Heart left ventricle (tissue), 16 donors: ENCODE data around the gene ARHGAP15. TPM values are rescaled to one million over a fixed set of nuclear protein-coding genes. Genes with fewer than 3 reads are reported as not detected.

Source experiments
- ATAC-seq, 4 donors: fragments of 200-7000 bp; cut with Tn5 transposase; one replicate each; pipeline ENCODE4 v1.9.1; 2020 to 2022; ENCODE audit warnings: moderate library complexity in 4 of 4, mild to moderate bottlenecking in 3 of 4, moderate number of reproducible peaks in 1 of 4
- DNase-seq, 5 donors: peaks; one replicate each; pipeline ENCODE4 v3.0.0-alpha.2; 2020
- H3K27ac ChIP-seq, 12 donors: fragments of 200-600 bp; sonication (generic) in 4 of 12; one replicate each; pipeline versions ENCODE4 v1.5.0 to v1.8.0; 2016 to 2022; ENCODE audit warnings: mild to moderate bottlenecking in 2 of 12
- H3K27me3 ChIP-seq, 9 donors: fragments of 200-600 bp; sonication (generic) in 2 of 9; one replicate each; pipeline versions ENCODE4 v1.5.1 to v1.8.0; 2016 to 2022; ENCODE audit warnings: mild to moderate bottlenecking in 3 of 9
- H3K36me3 ChIP-seq, 9 donors: fragments of 200-600 bp; sonication (generic) in 2 of 9; one replicate each; pipeline versions ENCODE4 v1.5.0 to v1.8.0; 2018 to 2022; ENCODE audit warnings: mild to moderate bottlenecking in 2 of 9
- H3K4me1 ChIP-seq, 12 donors: fragments of 200-600 bp; sonication (generic) in 4 of 12; one replicate each; pipeline versions ENCODE4 v1.5.0 to v1.8.0; 2016 to 2022; ENCODE audit warnings: mild to moderate bottlenecking in 3 of 12
- H3K4me3 ChIP-seq, 12 donors: fragments of 200-600 bp; sonication (generic) in 4 of 12; one replicate each; pipeline versions ENCODE4 v1.5.0 to v1.8.0; 2017 to 2022; ENCODE audit warnings: mild to moderate bottlenecking in 9 of 12, moderate library complexity in 4 of 12
- H3K9me3 ChIP-seq, 12 donors: fragments of 200-600 bp; sonication (generic) in 4 of 12; one replicate each; pipeline versions ENCODE4 v1.5.0 to v1.8.0; 2016 to 2022; ENCODE audit warnings: mild to moderate bottlenecking in 1 of 12
- POLR2A ChIP-seq, 2 donors: fragments of 450-650 bp; IDR thresholded peaks; one replicate each; pipeline ENCODE4 v1.6.1; 2017; ENCODE audit warnings: antibody characterized with exemption in 2 of 2, mild to moderate bottlenecking in 2 of 2, moderate library complexity in 2 of 2
- WGBS, 4 donors: extraction: QIAGEN DNeasy Blood & Tissue Kit in 2 of 4; methylation state at CpG; one replicate each; pipeline versions ENCODE4 v1.1.5 to v1.1.7; 2013 to 2018; 5-methylcytosine and 5-hydroxymethylcytosine counted together
- intact Hi-C, 10 donors: fragments of 100-400 bp; cut with DNase I; formaldehyde crosslinking; loops; one replicate each; pipeline versions ENCODE4 v1.11.1 to v1.14.2; 2022
- polyA plus RNA-seq, 2 donors: library from polyadenylated mRNA; stranded (reverse); fragments of 200-250 nt; gene quantifications; one replicate each; pipeline ENCODE4 v1.2.3, GENCODE V29; 2013
- total RNA-seq, 9 donors: library from RNA; depleted of rRNA in 2 of 9; stranded (reverse); fragments of >200 nt in 2 of 9; fragmentation: NEBNext Ultra II Directional in 3 of 9; extraction: Animal tissue kit (Norgen Biotek cat#: 25700) in 3 of 9; gene quantifications; one replicate each; pipeline versions ENCODE4 v1.1.0 to v1.2.4, GENCODE V29; 2016 to 2023
- TF ChIP-seq, protein P1 (sequence below), 12 donors: fragments of 200-600 bp; sonication (generic) in 4 of 12; IDR thresholded peaks; one replicate each; pipeline versions ENCODE4 v1.5.0 to v1.8.0; 2018 to 2022; ENCODE audit warnings: antibody characterized with exemption in 12 of 12, mild to moderate bottlenecking in 5 of 12
- donor health status: ischemic (EF 13 %, LVEDD 7.1; RV severe dilation, severe dysfunction).
- donor health status: healthy with polysubstance abuse.
- donor health status: DM: no; HTN: yes; CAD: no.
- donor health status: DM: no; HTN: no; CAD: no.
- donor health status: ischemic (EF 25% LVEDD 6.9; RV normal size, moderate dysfunction).
- donor health status: ischemic (EF 25% LVEDD 5.7; RV mildly dilated, moderate dysfunction).
- donor health status: healthy.
- donor health status: DM: yes; HTN: yes; CAD: no.
- donor health status: ischemic (EF 35%, LVEDD 5.7; RV mildly dilated, moderate dysfunction).
- donor health status: nonischemic (EF 11% LVEDD 7.7; RV severe dilation, severe dysfunction).
- donor health status: DM: yes; HTN: yes; CAD: no.
- donor health status: PGD.
- donor health status: ischemic (EF 29% LVEDD 5.4; RV normal size, mild dysfunction).
- donor health status: nonischemic (EF 23%, LVEDD 6.1; RV moderate dilation, normal function).

ARHGAP15 gene
- total and polyA plus RNA-seq, 11 donors = 1.3 to 8.7 (median 3.3) TPM

DNA sequence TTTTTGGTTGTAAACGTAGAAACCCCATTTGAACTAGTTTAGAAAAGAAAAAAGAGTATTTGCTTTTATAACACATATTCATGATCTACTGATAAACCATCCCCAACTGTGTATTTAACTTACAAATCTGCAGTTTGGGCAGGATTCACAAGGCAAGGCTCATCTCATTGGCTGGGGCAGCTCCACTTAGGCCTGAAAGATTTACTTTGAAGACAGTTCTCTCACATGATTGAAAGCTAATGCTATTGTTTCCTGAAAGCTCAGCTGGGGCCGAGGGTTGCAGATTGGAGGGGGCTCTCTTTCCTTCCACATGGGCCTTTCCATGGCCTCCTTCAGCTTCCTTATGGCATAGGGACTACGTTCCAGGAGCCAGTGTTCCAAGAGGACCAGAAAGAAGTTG, 47.4 kb downstream of the ARHGAP15 start:
- H3K27ac ChIP-seq = peak overlapping the region in 2 of 12 donors; percentile 9 to 31
- ATAC-seq = no peak
- no peaks in the 10 kb centered on the region for H3K27me3 ChIP-seq
- intact Hi-C loops = no loop called here
- no peaks in the 10 kb centered on the region for H3K4me1 ChIP-seq
- 39 to 62% (median 47%) methylated on average over 3 of the region's 3 CpGs for WGBS, 4 donors
- no peaks in the 10 kb centered on the region for H3K36me3 ChIP-seq
- DNase-seq = no peak
- H3K4me3 ChIP-seq = no peak overlapping the region
- H3K9me3 ChIP-seq = peaks cover 0 to 17% (median 10%) of the 10 kb centered on the region in 12 donors
- TF ChIP-seq, protein P1, sequence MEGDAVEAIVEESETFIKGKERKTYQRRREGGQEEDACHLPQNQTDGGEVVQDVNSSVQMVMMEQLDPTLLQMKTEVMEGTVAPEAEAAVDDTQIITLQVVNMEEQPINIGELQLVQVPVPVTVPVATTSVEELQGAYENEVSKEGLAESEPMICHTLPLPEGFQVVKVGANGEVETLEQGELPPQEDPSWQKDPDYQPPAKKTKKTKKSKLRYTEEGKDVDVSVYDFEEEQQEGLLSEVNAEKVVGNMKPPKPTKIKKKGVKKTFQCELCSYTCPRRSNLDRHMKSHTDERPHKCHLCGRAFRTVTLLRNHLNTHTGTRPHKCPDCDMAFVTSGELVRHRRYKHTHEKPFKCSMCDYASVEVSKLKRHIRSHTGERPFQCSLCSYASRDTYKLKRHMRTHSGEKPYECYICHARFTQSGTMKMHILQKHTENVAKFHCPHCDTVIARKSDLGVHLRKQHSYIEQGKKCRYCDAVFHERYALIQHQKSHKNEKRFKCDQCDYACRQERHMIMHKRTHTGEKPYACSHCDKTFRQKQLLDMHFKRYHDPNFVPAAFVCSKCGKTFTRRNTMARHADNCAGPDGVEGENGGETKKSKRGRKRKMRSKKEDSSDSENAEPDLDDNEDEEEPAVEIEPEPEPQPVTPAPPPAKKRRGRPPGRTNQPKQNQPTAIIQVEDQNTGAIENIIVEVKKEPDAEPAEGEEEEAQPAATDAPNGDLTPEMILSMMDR (IDR thresholded peaks at IDR 0.05) = no peak
- TF ChIP-seq POLR2A (IDR thresholded peaks at IDR 0.05) = no peak

DNA sequence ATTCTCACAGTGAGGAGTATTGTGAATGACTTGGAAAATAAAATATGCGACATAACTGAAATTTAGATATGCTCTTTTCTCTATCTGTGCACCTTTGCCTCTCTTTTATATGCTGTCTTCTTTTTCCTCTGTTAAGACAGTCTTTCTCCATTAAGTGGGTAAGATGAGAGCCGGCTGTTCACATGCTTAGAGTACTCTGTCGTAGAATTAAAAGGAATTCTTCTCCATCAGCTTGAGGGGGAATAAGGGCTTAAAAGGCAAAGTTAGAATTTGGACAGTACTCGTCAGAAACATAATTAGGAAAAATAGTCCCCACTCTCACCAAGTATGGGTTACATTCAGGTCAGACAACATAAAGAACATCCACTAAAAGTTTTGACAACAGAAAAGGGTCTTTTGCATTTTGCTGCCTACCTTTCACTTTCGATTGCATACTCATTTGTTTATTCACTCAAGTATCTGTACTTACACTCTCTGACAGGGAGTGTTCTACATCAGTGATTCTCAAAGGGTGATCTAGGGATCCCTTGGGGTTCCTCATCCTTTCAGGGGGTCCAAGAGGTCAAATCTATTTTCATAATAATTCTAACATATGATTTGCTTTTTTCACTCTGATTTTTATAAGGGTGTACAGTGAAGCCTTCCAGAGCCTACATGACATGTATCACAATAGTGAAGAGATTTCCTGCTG, 48.0 kb downstream of the ARHGAP15 start:
- H3K4me3 ChIP-seq = peak overlapping the region in 8 of 12 donors; percentile 13 to 42 (median 28)
- no peaks in the 10 kb centered on the region for H3K36me3 ChIP-seq
- no peak for TF ChIP-seq POLR2A (IDR thresholded peaks at IDR 0.05)
- TF ChIP-seq, protein P1 (IDR thresholded peaks at IDR 0.05) = no peak
- DNase-seq (no peak), ATAC-seq (no peak)
- 59 to 71% (median 62%) methylated on average over 5 of the region's 5 CpGs for WGBS, 4 donors
- peaks cover 0 to 18% (median 10%) of the 10 kb centered on the region in 12 donors for H3K9me3 ChIP-seq
- H3K27ac ChIP-seq = peak overlapping the region in 2 of 12 donors; percentile 9 to 31
- H3K27me3 ChIP-seq = no peaks in the 10 kb centered on the region
- H3K4me1 ChIP-seq = no peaks in the 10 kb centered on the region
- intact Hi-C loops = no loop called here

DNA sequence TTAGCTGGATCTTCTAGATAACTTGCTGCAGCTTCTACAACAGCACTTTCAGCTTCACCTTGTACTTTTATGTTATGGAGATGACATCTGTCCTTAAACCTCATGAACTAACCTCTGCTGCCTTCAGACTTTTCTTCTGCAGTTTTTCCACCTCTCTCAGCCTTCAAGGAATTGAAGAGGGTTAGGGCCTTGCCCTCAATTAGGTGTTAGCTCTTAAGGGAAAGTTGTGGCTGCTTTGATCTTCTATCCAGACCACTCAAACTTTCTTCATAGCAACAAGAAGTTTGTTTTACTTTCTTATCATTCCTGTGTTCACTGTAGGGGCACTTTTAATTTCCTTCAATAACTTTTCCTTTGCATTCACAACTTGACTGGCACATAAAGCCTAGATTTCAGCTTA, 52.3 kb downstream of the ARHGAP15 start:
- TF ChIP-seq POLR2A (IDR thresholded peaks at IDR 0.05) = no peak
- TF ChIP-seq, protein P1 (IDR thresholded peaks at IDR 0.05) = no peak
- intact Hi-C loops = no loop called here
- no peaks in the 10 kb centered on the region for H3K4me1 ChIP-seq
- no peak overlapping the region for H3K27ac ChIP-seq
- H3K27me3 ChIP-seq = no peaks in the 10 kb centered on the region
- no peak overlapping the region for H3K4me3 ChIP-seq
- DNase-seq (no peak), ATAC-seq (no peak)
- H3K36me3 ChIP-seq = no peaks in the 10 kb centered on the region
- H3K9me3 ChIP-seq = peaks cover 0 to 18% (median 10%) of the 10 kb centered on the region in 12 donors

DNA sequence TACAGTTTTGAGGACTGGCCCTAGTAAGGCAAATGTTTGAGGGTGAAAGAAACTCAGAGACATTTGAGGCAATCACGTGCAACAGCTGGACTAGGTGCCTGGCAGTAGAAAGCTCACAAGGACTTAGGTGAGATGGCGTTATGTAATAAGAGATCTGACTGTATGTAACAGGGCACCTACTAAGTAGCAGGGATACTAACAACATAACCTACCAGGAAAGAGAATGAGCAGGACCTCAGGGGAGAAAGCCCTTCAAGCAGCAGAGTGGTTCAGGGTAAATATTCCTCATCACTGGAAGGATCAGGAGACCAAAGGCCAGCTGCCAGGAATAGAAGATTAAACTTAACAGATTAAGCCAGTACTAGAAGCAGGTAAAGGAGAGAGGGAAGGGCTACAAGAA, 53.4 kb downstream of the ARHGAP15 start:
- intact Hi-C loops = no loop called here
- WGBS, 4 donors = 77 to 86% (median 83%) methylated on average over 2 of the region's 2 CpGs
- H3K9me3 ChIP-seq = peaks cover 0 to 18% (median 10%) of the 10 kb centered on the region in 12 donors

More for the DNA sequence above, 53.4 kb downstream of the ARHGAP15 start:
- Histone ChIP-seq H3K27ac (no peak overlapping the region), H3K4me1 (no peaks in the 10 kb centered on the region), H3K27me3 (no peaks in the 10 kb centered on the region), H3K36me3 (no peaks in the 10 kb centered on the region), H3K4me3 (no peak overlapping the region)
- TF ChIP-seq, protein P1 (IDR thresholded peaks at IDR 0.05) = no peak
- TF ChIP-seq POLR2A (IDR thresholded peaks at IDR 0.05) = no peak
- no peak for ATAC-seq
- DNase-seq = no peak
